Neural cell (in vitro differentiated cells): ENCODE data around the gene PTGES. TPM values are rescaled to one million over a fixed set of nuclear protein-coding genes. Genes with fewer than 3 reads are reported as not detected.
"Not testable (repeated sequence)": the region's sequence is repeated elsewhere in the genome, so short reads cannot be mapped to it uniquely, and the experiment has no call there.

Experiments used
- H2AFZ ChIP-seq: fragments of 200-600, 300-800 bp; sonication (generic), shearing (Covaris generic); 2 replicates; pipeline ENCODE4 v1.6.0; 2014; ENCODE audit warnings: low read depth, mild to moderate bottlenecking, antibody characterized with exemption, low read length, moderate library complexity
- H3F3A ChIP-seq: fragments of 200-600 bp; shearing (Covaris generic); 2 replicates; pipeline ENCODE4 v1.6.1; 2016; ENCODE audit warnings: mild to moderate bottlenecking, moderate library complexity, mixed read lengths, antibody characterized with exemption, low read length; ENCODE audit not compliant: insufficient read depth, poor library complexity, severe bottlenecking
- H3K27ac ChIP-seq: fragments of 200-600, 300-800 bp; sonication (generic), shearing (Covaris generic); 2 replicates; pipeline ENCODE4 v1.5.1; 2014; ENCODE audit warnings: mild to moderate bottlenecking, low read length, moderate library complexity
- H3K27me3 ChIP-seq: fragments of 300-800, 200-600 bp; sonication (generic), shearing (Covaris generic); 2 replicates; pipeline ENCODE4 v1.6.0; 2014; ENCODE audit warnings: mild to moderate bottlenecking, low read depth, low read length, moderate library complexity; ENCODE audit not compliant: insufficient read depth
- H3K36me3 ChIP-seq: fragments of 300-800, 200-600 bp; sonication (generic), shearing (Covaris generic); 2 replicates; pipeline ENCODE4 v1.5.1; 2014; ENCODE audit warnings: mild to moderate bottlenecking, antibody characterized with exemption, low read length, moderate library complexity; ENCODE audit not compliant: insufficient read depth
- H3K4me2 ChIP-seq: fragments of 300-800, 200-600 bp; sonication (generic), shearing (Covaris generic); 2 replicates; pipeline ENCODE4 v1.6.0; 2014; ENCODE audit warnings: mild to moderate bottlenecking, low read length
- H3K4me3 ChIP-seq: fragments of 300-800, 200-600 bp; sonication (generic), shearing (Covaris generic); 2 replicates; pipeline ENCODE4 v1.5.1; 2014; ENCODE audit warnings: mild to moderate bottlenecking, low read length, moderate library complexity
- H3K79me2 ChIP-seq: fragments of 200-600 bp; shearing (Covaris generic); replicated peaks from 2 replicates; pipeline ENCODE4 v1.6.0; 2014; ENCODE audit warnings: mild to moderate bottlenecking, low read length, moderate library complexity; ENCODE audit not compliant: insufficient read depth
- H3K9ac ChIP-seq: fragments of 300-800, 200-600 bp; sonication (generic), shearing (Covaris generic); 2 replicates; pipeline ENCODE4 v1.6.1; 2016; ENCODE audit warnings: mild to moderate bottlenecking, low read length, mixed read lengths
- H3K9me2 ChIP-seq: fragments of 200-600 bp; shearing (Covaris generic); 2 replicates; pipeline ENCODE4 v1.6.1; 2016; ENCODE audit warnings: mild to moderate bottlenecking, low read length, mixed read lengths; ENCODE audit not compliant: insufficient read depth
- H3K9me3 ChIP-seq: fragments of 200-600, 300-800 bp; sonication (generic), shearing (Covaris generic); 2 replicates; pipeline ENCODE4 v1.6.1; 2016; ENCODE audit warnings: mild to moderate bottlenecking, mixed run types, low read length, moderate library complexity, mixed read lengths
- H4K20me1 ChIP-seq: fragments of 200-600 bp; shearing (Covaris generic); 2 replicates; pipeline ENCODE4 v1.6.1; 2016; ENCODE audit warnings: mild to moderate bottlenecking, mixed run types; ENCODE audit not compliant: insufficient read depth
- EP300 ChIP-seq: fragments of 450-650 bp; conservative IDR thresholded peaks from 2 replicates; pipeline ENCODE4 v1.6.1; 2014; ENCODE audit warnings: antibody characterized with exemption, mild to moderate bottlenecking, moderate library complexity; ENCODE audit not compliant: poor library complexity, severe bottlenecking
- EZH2 ChIP-seq: fragments of 200-600, 300-800 bp; shearing (Covaris generic), sonication (generic); IDR thresholded peaks from 2 replicates; pipeline ENCODE4 v1.6.1; 2014; ENCODE audit warnings: antibody characterized with exemption, low read length, borderline replicate concordance, mild to moderate bottlenecking; ENCODE audit not compliant: insufficient read depth, poor library complexity, severe bottlenecking
- MXI1 ChIP-seq: fragments of 450-650 bp; conservative IDR thresholded peaks from 2 replicates; pipeline ENCODE4 v1.6.1; 2014; ENCODE audit warnings: antibody characterized with exemption, mild to moderate bottlenecking; ENCODE audit not compliant: poor library complexity, severe bottlenecking
- POLR2AphosphoS5 ChIP-seq: IDR thresholded peaks from 2 replicates; pipeline ENCODE4 v1.6.1; 2012
- RAD21 ChIP-seq: fragments of 450-650 bp; conservative IDR thresholded peaks from 2 replicates; pipeline ENCODE4 v1.6.1; 2014; ENCODE audit warnings: antibody characterized with exemption, mild to moderate bottlenecking, moderate library complexity
- REST ChIP-seq: IDR thresholded peaks from 2 replicates; pipeline ENCODE4 v1.6.1; 2012; ENCODE audit warnings: borderline replicate concordance
- SMC3 ChIP-seq: fragments of 450-650 bp; conservative IDR thresholded peaks from 2 replicates; pipeline ENCODE4 v1.6.1; 2014; ENCODE audit warnings: antibody characterized with exemption, mild to moderate bottlenecking, moderate library complexity; ENCODE audit not compliant: poor library complexity
- TAF1 ChIP-seq: IDR thresholded peaks from 2 replicates; pipeline ENCODE4 v1.6.1; 2012; ENCODE audit warnings: low read depth
- polyA plus RNA-seq: library from polyadenylated mRNA; depleted of rRNA; stranded (reverse); fragments of >200 nt; gene quantifications from 2 replicates; pipeline ENCODE4 v1.2.3, GENCODE V29; 2014
- TF ChIP-seq, protein P1 (sequence below): fragments of 450-650 bp; IDR thresholded peaks from 2 replicates; pipeline ENCODE4 v1.5.1; 2014; ENCODE audit warnings: antibody characterized with exemption, mild to moderate bottlenecking, moderate library complexity; ENCODE audit not compliant: poor library complexity, severe bottlenecking

The PTGES gene
- polyA plus RNA-seq, 1 donor from 2014 or later = 0.63 TPM

GRCh38 chr9:129761901-129762369 lies 9.1 kb upstream of the PTGES start:
- Histone ChIP-seq H2AFZ (no peak overlapping the region), H3K79me2 (no peaks in the 10 kb centered on the region), H3K36me3 (no peaks in the 10 kb centered on the region), H3K4me3 (no peak overlapping the region), H3K9me3 (no peaks in the 10 kb centered on the region), H3K27ac (no peak overlapping the region), H4K20me1 (no peaks in the 10 kb centered on the region), H3F3A (no peaks in the 10 kb centered on the region), H3K9me2 (no peaks in the 10 kb centered on the region), H3K4me2 (no peak overlapping the region), H3K9ac (no peak overlapping the region), H3K27me3 (no peaks in the 10 kb centered on the region)
- no peak for TF ChIP-seq SMC3
- TF ChIP-seq MXI1 = no peak
- TF ChIP-seq EZH2 = no peak
- TF ChIP-seq EP300 = no peak
- no peak for TF ChIP-seq REST
- TF ChIP-seq RAD21 = no peak
- TF ChIP-seq TAF1 = no peak
- no peak for TF ChIP-seq POLR2AphosphoS5
- TF ChIP-seq, protein P1, sequence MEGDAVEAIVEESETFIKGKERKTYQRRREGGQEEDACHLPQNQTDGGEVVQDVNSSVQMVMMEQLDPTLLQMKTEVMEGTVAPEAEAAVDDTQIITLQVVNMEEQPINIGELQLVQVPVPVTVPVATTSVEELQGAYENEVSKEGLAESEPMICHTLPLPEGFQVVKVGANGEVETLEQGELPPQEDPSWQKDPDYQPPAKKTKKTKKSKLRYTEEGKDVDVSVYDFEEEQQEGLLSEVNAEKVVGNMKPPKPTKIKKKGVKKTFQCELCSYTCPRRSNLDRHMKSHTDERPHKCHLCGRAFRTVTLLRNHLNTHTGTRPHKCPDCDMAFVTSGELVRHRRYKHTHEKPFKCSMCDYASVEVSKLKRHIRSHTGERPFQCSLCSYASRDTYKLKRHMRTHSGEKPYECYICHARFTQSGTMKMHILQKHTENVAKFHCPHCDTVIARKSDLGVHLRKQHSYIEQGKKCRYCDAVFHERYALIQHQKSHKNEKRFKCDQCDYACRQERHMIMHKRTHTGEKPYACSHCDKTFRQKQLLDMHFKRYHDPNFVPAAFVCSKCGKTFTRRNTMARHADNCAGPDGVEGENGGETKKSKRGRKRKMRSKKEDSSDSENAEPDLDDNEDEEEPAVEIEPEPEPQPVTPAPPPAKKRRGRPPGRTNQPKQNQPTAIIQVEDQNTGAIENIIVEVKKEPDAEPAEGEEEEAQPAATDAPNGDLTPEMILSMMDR = no peak

DNA sequence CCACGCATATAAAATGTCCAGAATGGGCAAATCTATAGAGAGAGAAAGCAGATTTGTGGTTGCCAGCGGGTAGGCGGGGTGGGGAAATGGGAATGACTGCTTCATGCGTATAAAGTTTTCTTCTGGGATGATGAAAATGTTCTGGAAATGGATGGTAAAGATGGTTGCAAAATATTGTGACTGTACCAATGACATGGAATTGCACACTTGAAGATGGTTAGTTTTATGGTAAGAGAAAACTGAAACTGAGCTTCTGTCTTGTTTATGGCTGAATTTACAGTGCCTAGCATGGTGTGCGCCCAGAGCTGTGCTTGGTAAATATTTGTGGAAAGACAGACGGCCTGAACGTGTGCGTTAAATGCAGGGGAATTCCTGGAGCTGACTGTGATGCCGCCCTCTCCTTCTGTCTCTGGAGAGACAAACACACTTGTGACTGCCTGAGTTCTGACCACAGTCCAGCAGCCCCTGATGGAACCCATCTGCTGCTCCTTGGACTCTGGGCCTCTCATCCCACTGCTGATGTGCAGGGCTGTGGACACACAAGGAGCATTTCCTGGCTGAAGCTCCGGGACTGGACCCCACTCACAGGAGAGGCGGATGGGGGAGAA lies 8.6 kb upstream of the PTGES start:
- Histone ChIP-seq H3K9ac (no peak overlapping the region), H3K4me2 (no peak overlapping the region), H3K27me3 (no peaks in the 10 kb centered on the region), H3K9me2 (no peaks in the 10 kb centered on the region), H3K79me2 (no peaks in the 10 kb centered on the region), H3K27ac (no peak overlapping the region), H3F3A (no peaks in the 10 kb centered on the region), H3K9me3 (no peaks in the 10 kb centered on the region), H3K36me3 (no peaks in the 10 kb centered on the region), H2AFZ (no peak overlapping the region), H3K4me3 (no peak overlapping the region), H4K20me1 (no peaks in the 10 kb centered on the region)
- TF ChIP-seq, protein P1 = no peak
- no peak for TF ChIP-seq EP300
- TF ChIP-seq POLR2AphosphoS5 = no peak
- TF ChIP-seq EZH2 = no peak
- no peak for TF ChIP-seq REST
- no peak for TF ChIP-seq MXI1
- TF ChIP-seq TAF1 = no peak
- TF ChIP-seq RAD21 = no peak
- TF ChIP-seq SMC3 = no peak

DNA sequence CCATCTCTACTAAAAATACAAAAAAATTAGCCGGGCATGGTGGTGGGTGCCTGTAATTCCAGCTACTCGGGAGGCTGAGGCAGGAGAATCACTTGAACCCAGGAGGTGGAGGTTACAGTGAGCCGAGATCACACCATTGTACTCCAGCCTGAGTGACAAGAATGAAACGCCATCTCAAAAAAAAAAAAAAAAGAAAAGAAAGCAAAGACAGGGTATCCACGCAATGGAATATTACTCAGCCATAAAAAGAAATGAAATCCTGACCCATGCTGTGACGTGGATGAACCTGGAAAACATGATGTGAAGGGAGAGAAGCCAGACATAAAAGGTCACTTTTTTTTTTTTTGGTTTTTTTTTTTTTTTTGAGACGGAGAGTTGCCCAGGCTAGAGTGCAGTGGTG lies 7.9 kb upstream of the PTGES start:
- not testable (repeated sequence) for H3K4me3 ChIP-seq, H3K9ac ChIP-seq, H3K4me2 ChIP-seq, H3K79me2 ChIP-seq, H3K9me3 ChIP-seq, H3F3A ChIP-seq, H3K36me3 ChIP-seq, H4K20me1 ChIP-seq, H3K27me3 ChIP-seq, H3K9me2 ChIP-seq, H3K27ac ChIP-seq, H2AFZ ChIP-seq
